ENCODE data around the gene CYSTM1.

DNA sequence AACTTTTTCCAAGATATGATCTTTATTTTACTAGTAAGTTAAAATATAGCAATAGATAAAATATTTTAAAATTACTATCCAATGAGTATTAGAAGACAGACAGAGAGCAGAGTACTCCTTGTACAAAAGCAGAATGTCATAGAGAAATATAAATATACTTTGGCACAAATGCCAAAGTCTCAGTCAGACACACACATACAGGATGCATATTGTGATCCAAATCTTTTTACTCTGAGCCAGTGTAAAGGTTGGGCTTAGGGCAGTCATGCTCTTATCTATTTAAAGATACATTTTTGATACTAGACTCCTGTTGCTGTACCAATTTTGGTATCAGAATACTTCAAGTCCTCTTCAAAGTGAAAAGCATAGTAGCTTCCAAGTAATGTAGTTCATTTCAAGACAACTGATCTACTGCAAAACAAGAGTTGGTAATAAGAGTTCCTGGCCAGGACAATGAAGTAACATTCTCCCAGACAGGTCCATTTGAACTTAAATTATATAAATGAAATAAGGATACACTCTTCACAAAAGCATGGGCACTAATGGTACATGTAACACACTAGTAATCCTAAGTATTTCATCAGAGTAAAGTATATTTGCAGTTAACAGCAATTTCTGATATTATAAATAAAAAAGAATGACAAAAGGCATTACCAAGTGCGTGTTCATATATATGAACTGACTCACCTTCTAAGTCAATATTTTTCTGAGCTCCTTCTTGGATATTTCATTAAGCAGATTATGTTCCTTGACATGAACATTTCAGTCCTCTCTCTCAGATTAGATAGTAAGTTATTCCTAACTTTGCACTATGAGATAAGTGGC, 117.4 kb downstream of the CYSTM1 start:
- TF ChIP-seq, protein P1, sequence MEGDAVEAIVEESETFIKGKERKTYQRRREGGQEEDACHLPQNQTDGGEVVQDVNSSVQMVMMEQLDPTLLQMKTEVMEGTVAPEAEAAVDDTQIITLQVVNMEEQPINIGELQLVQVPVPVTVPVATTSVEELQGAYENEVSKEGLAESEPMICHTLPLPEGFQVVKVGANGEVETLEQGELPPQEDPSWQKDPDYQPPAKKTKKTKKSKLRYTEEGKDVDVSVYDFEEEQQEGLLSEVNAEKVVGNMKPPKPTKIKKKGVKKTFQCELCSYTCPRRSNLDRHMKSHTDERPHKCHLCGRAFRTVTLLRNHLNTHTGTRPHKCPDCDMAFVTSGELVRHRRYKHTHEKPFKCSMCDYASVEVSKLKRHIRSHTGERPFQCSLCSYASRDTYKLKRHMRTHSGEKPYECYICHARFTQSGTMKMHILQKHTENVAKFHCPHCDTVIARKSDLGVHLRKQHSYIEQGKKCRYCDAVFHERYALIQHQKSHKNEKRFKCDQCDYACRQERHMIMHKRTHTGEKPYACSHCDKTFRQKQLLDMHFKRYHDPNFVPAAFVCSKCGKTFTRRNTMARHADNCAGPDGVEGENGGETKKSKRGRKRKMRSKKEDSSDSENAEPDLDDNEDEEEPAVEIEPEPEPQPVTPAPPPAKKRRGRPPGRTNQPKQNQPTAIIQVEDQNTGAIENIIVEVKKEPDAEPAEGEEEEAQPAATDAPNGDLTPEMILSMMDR (IDR thresholded peaks at IDR 0.05; ENCODE audit: borderline replicate concordance, extremely low read depth, low read length, poor library complexity, severe bottlenecking) = no peak
- TF ChIP-seq EZH2 (IDR thresholded peaks at IDR 0.05; ENCODE audit: borderline replicate concordance, low read depth, low read length, severe bottlenecking) = no peak
